Hepatocyte (in vitro differentiated cells): ENCODE data around the gene IFI6. TPM values are rescaled to one million over a fixed set of nuclear protein-coding genes. Genes with fewer than 3 reads are reported as not detected.

ENCODE experiments used
- DNase-seq: peaks from one replicate; pipeline ENCODE4 v3.0.0-alpha.2; 2016; ENCODE audit warnings: low spot score
- H2AFZ ChIP-seq: fragments of 200-600 bp; sonication (generic); 2 replicates; pipeline ENCODE4 v1.6.0; 2016; ENCODE audit warnings: antibody characterized with exemption, mild to moderate bottlenecking
- H3K27ac ChIP-seq: fragments of 200-600 bp; sonication (generic); 2 replicates; pipeline ENCODE4 v1.5.1; 2016; ENCODE audit warnings: mild to moderate bottlenecking
- H3K27me3 ChIP-seq: fragments of 200-600 bp; sonication (generic); 2 replicates; pipeline ENCODE4 v1.6.1; 2016
- H3K36me3 ChIP-seq: fragments of 200-600 bp; sonication (generic); replicated peaks from 2 replicates; pipeline ENCODE4 v1.5.1; 2016; ENCODE audit warnings: low read depth; ENCODE audit not compliant: insufficient read depth
- H3K4me1 ChIP-seq: fragments of 200-600 bp; sonication (generic); 2 replicates; pipeline ENCODE4 v1.5.1; 2016; ENCODE audit warnings: mild to moderate bottlenecking, moderate library complexity; ENCODE audit not compliant: insufficient read depth
- H3K4me2 ChIP-seq: fragments of 200-600 bp; sonication (generic); 2 replicates; pipeline ENCODE4 v1.6.0; 2016
- H3K4me3 ChIP-seq: fragments of 200-600 bp; sonication (generic); 2 replicates; pipeline ENCODE4 v1.5.1; 2016; ENCODE audit warnings: mild to moderate bottlenecking
- H3K79me2 ChIP-seq: fragments of 200-600 bp; sonication (generic); 2 replicates; pipeline ENCODE4 v1.6.0; 2017; ENCODE audit warnings: mild to moderate bottlenecking
- H3K9me2 ChIP-seq: fragments of 200-600 bp; sonication (generic); replicated peaks from 2 replicates; pipeline ENCODE4 v1.6.0; 2017; ENCODE audit warnings: mild to moderate bottlenecking; ENCODE audit not compliant: insufficient read depth
- H3K9me3 ChIP-seq: fragments of 200-600 bp; sonication (generic); 2 replicates; pipeline ENCODE4 v1.5.1; 2016; ENCODE audit warnings: low read depth, mild to moderate bottlenecking
- H4K20me1 ChIP-seq: fragments of 200-600 bp; sonication (generic); 2 replicates; pipeline ENCODE4 v1.6.0; 2016; ENCODE audit warnings: mild to moderate bottlenecking; ENCODE audit not compliant: insufficient read depth, poor library complexity, severe bottlenecking
- CTCF ChIP-seq: fragments of 200-600 bp; sonication (generic); IDR thresholded peaks from 2 replicates; pipeline ENCODE4 v1.5.1; 2016; ENCODE audit warnings: antibody characterized with exemption, mild to moderate bottlenecking; ENCODE audit not compliant: poor library complexity
- EZH2 ChIP-seq: fragments of 200-600 bp; sonication (generic); IDR thresholded peaks from 2 replicates; pipeline ENCODE4 v1.6.1; 2016; ENCODE audit warnings: antibody characterized with exemption, mild to moderate bottlenecking, borderline replicate concordance
- EZH2phosphoT487 ChIP-seq: fragments of 200-600 bp; sonication (generic); IDR thresholded peaks from one replicate; pipeline ENCODE4 v1.6.1; 2018; ENCODE audit warnings: antibody characterized with exemption, mild to moderate bottlenecking, low read depth, moderate library complexity; ENCODE audit not compliant: unreplicated experiment, severe bottlenecking
- WGBS: methylation state at CpG from one replicate; pipeline ENCODE4 v1.1.6; 2016; ENCODE audit warnings: low lambda C conversion rate; ENCODE audit errors: missing lambda C conversion rate; 5-methylcytosine and 5-hydroxymethylcytosine counted together
- polyA plus RNA-seq: library from polyadenylated mRNA; unstranded; fragments of >200 nt; fragmentation: Nextera tagmentation; extraction: Ambion mirVana; gene quantifications from 2 replicates; pipeline ENCODE4 v1.2.1, GENCODE V29; 2016
- total RNA-seq: library from RNA; depleted of rRNA; stranded (reverse); fragments of >200 nt; gene quantifications from 2 replicates; pipeline ENCODE4 v1.2.3, GENCODE V29; 2014

IFI6 gene
- total and polyA plus RNA-seq, 2 experiments from 2014 or later, result 114 to 194 TPM

- no peak for TF ChIP-seq EZH2phosphoT487
- no peak for TF ChIP-seq EZH2
- no peak for TF ChIP-seq CTCF
- Histone ChIP-seq H3K27me3 (peaks cover 5% of the 10 kb centered on the region), H3K36me3 (no peaks in the 10 kb centered on the region), H3K9me2 (no peaks in the 10 kb centered on the region), H3K27ac (no peak overlapping the region), H3K4me3 (no peak overlapping the region), H3K4me2 (no peak overlapping the region), H3K79me2 (no peaks in the 10 kb centered on the region), H3K9me3 (no peaks in the 10 kb centered on the region), H3K4me1 (no peaks in the 10 kb centered on the region), H4K20me1 (no peaks in the 10 kb centered on the region), H2AFZ (no peak overlapping the region)
- WGBS, result 89% methylated on average over 11 of the region's 11 CpGs
- DNase-seq, result no peak
Measured at GRCh38 chr1:27626031-27626935, 45.7 kb downstream of the IFI6 start.

DNA sequence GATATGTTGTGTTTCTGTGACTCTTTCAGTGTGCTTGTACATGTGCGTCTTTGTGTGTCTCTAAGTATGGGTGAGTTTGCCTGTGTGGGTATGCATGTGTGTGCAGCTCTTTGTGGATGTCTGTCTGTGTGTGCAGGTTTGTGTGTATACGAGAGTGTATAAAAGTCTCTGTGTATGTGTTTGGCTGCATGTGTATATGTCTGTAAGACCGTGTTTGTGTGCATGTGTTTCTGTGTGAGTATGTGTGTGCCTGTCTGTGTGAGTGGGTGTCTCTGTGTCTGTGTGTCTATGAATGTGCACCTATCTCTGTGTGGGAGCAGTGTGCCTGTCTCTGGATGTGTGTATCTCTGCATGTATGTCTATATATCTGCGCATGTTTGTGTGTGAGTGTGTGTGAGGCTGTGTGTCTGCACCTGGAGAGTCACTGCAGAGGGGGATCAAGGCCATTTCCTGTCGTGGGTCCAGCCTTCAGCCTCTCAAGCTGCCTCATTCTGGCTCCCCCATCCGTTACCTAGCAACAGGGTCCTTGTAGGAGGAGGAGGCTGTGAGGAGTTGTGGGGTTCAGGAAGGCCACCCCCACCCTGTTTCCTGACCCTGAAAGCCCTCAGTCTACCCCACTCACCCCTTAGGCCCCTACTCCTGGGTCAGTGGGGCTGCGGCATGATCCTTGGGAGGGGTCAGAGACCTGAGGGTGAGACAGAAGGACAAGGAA is 47.4 kb downstream of the IFI6 start:
- peaks cover 5% of the 10 kb centered on the region for H3K27me3 ChIP-seq

GRCh38 chr1:27623327-27624212 is 48.4 kb downstream of the IFI6 start:
- Histone ChIP-seq H4K20me1 (no peaks in the 10 kb centered on the region), H3K27me3 (peaks cover under 1% of the 10 kb centered on the region), H3K36me3 (no peaks in the 10 kb centered on the region), H3K9me2 (no peaks in the 10 kb centered on the region), H3K4me2 (no peak overlapping the region), H3K79me2 (no peaks in the 10 kb centered on the region), H3K9me3 (no peaks in the 10 kb centered on the region), H3K4me3 (no peak overlapping the region), H3K27ac (no peak overlapping the region), H3K4me1 (no peaks in the 10 kb centered on the region), H2AFZ (no peak overlapping the region)
- 95% methylated on average over 13 of the region's 13 CpGs for WGBS
- DNase-seq, result no peak
- TF ChIP-seq EZH2phosphoT487, result no peak
- TF ChIP-seq EZH2, result no peak
- no peak for TF ChIP-seq CTCF

More for the DNA sequence above, 47.4 kb downstream of the IFI6 start:
- TF ChIP-seq EZH2phosphoT487 (no peak), EZH2 (no peak), CTCF (no peak)
- no peaks in the 10 kb centered on the region for H3K9me2 ChIP-seq
- no peaks in the 10 kb centered on the region for H3K4me1 ChIP-seq
- no peaks in the 10 kb centered on the region for H4K20me1 ChIP-seq
- no peaks in the 10 kb centered on the region for H3K36me3 ChIP-seq
- H3K4me3 ChIP-seq, result no peak overlapping the region
- no peak overlapping the region for H3K4me2 ChIP-seq
- H2AFZ ChIP-seq, result no peak overlapping the region
- H3K27ac ChIP-seq, result no peak overlapping the region
- H3K79me2 ChIP-seq, result no peaks in the 10 kb centered on the region
- no peaks in the 10 kb centered on the region for H3K9me3 ChIP-seq
- WGBS, result 71% methylated on average over 7 of the region's 7 CpGs
- no peak for DNase-seq
